Panc1 (cell line): Measurements from ENCODE around the gene SH3TC1. TPM values are rescaled to one million over a fixed set of nuclear protein-coding genes. Genes with fewer than 3 reads are reported as not detected.
A peak's percentile ranks its signal among the peaks of the same experiment; 100 is the strongest.

ENCODE experiments used
- ATAC-seq: fragments of 200-7000 bp; cut with Tn5 transposase; 2 replicates; pipeline ENCODE4 v1.9.1; 2020; ENCODE audit warnings: mild to moderate bottlenecking, moderate library complexity
- BruUV-seq: library from RNA; stranded (reverse); fragments of 400-500 nt; replicated peaks from 2 replicates; lab custom pipeline; 2021; lab: Mats Ljungman, UMichigan
- CTCF ChIA-PET: fragments of 300-600 bp; sonication (Branson Sonifier 250); formaldehyde crosslinking; loops from one replicate; lab custom pipeline; 2022; ENCODE audit warnings: antibody characterized with exemption; lab: Charles Lee
- POLR2A ChIA-PET: fragments of 300-600 bp; sonication (Branson Sonifier 250); formaldehyde crosslinking; loops from one replicate; lab custom pipeline; 2022; ENCODE audit warnings: antibody characterized with exemption; lab: Charles Lee
- DNase-seq: peaks from one replicate; pipeline ENCODE4 v3.0.0-alpha.2; 2010; ENCODE audit warnings: low read depth, low spot score
- H3K27ac ChIP-seq: 2 replicates; pipeline ENCODE4 v1.5.1; 2011; ENCODE audit warnings: mild to moderate bottlenecking, low read length, inconsistent platforms
- H3K27me3 ChIP-seq: fragments of 200-500 bp; sonication (Bioruptor generic); 2 replicates; pipeline ENCODE4 v1.6.0; 2014; ENCODE audit warnings: low read length, inconsistent platforms; ENCODE audit not compliant: control insufficient read depth, insufficient read depth
- H3K36me3 ChIP-seq: fragments of 200-500 bp; sonication (Bioruptor generic); 2 replicates; pipeline ENCODE4 v1.5.1; 2014; ENCODE audit warnings: inconsistent platforms, mild to moderate bottlenecking, low read length, moderate library complexity; ENCODE audit not compliant: control insufficient read depth, insufficient read depth
- H3K4me1 ChIP-seq: 2 replicates; pipeline ENCODE4 v1.5.1; 2011; ENCODE audit warnings: inconsistent platforms, mild to moderate bottlenecking, low read length, moderate library complexity; ENCODE audit not compliant: control insufficient read depth, insufficient read depth
- H3K4me3 ChIP-seq, 2 experiments: 2 replicates each; pipeline ENCODE4 v1.5.1; 2011 to 2012; ENCODE audit warnings: low read depth in 2 of 2, low read length in 2 of 2, mild to moderate bottlenecking in 2 of 2, inconsistent platforms in 1 of 2, moderate library complexity in 1 of 2
- H3K9me3 ChIP-seq: fragments of 200-500 bp; sonication (Bioruptor generic); 2 replicates; pipeline ENCODE4 v1.5.1; 2014; ENCODE audit warnings: low read depth, mild to moderate bottlenecking, inconsistent platforms, low read length, moderate library complexity; ENCODE audit not compliant: control insufficient read depth, insufficient read depth
- POLR2AphosphoS5 ChIP-seq: IDR thresholded peaks from 2 replicates; pipeline ENCODE4 v1.6.1; 2012; ENCODE audit warnings: mild to moderate bottlenecking, low read depth, low read length, moderate library complexity
- SIN3A ChIP-seq: IDR thresholded peaks from 2 replicates; pipeline ENCODE4 v1.6.1; 2012; ENCODE audit warnings: low read depth, mild to moderate bottlenecking, low read length, moderate library complexity, borderline replicate concordance; ENCODE audit not compliant: insufficient read depth
- TCF7L2 ChIP-seq: IDR thresholded peaks from 2 replicates; pipeline ENCODE4 v1.6.1; 2011; ENCODE audit warnings: mild to moderate bottlenecking, low read depth, low read length, inconsistent platforms
- in situ Hi-C: cut with HindIII; loops from 2 replicates; pipeline ENCODE4 v1.10.0; 2016; ENCODE audit warnings: low sequenced_read_pairs, low pct_unique_long_range_greater_than_20kb
- intact Hi-C: fragments of 100-400 bp; cut with micrococcal nuclease; formaldehyde crosslinking; loops from one replicate; pipeline ENCODE4 v1.10.0; 2022; ENCODE audit not compliant: unreplicated experiment
- total RNA-seq: library from RNA; stranded (reverse); gene quantifications from one replicate; pipeline ENCODE4 v1.2.1, GENCODE V29; 2021; ENCODE audit not compliant: unreplicated experiment
- TF ChIP-seq, protein P1 (sequence below): fragments of 450-650 bp; IDR thresholded peaks from 2 replicates; pipeline ENCODE4 v1.5.1; 2017; ENCODE audit warnings: mild to moderate bottlenecking
- TF ChIP-seq, protein P2 (sequence below), 2 experiments: IDR thresholded peaks; 2 replicates each; pipeline ENCODE4 v1.6.1; 2011 to 2012; ENCODE audit warnings: low read depth in 2 of 2, control low read depth in 1 of 2, low read length in 1 of 2, mild to moderate bottlenecking in 1 of 2, moderate library complexity in 1 of 2; ENCODE audit not compliant: insufficient read depth in 1 of 2

The SH3TC1 gene
- total RNA-seq, 1 experiment from 2014 or later = 4.5 TPM

DNA sequence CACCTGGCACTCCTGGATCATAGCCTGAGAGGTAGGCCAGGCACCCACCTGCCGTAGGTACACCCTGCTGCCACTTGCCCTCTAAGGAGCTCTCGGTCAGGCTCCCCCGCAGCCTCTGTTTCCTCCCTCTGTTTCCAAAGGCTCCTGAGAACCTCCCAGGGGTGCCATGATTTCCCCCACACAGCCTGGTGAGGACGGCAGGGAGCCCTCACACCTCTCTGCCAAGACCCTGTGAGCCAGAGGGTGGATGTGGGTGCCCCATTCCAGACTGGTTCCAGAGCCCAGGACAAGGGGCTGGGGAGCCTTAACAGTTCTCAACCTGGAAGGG is 38.9 kb upstream of the SH3TC1 start:
- in situ Hi-C loops (no loop called here), intact Hi-C loops (no loop called here)
- no peak for DNase-seq
- H3K4me3 ChIP-seq = no peak overlapping the region
- H3K4me1 ChIP-seq = peaks cover 3% of the 10 kb centered on the region; the same call in 1 of the 2 replicates
- TF ChIP-seq SIN3A (no peak), TCF7L2 (no peak), POLR2AphosphoS5 (no peak)
- H3K9me3 ChIP-seq = no peaks in the 10 kb centered on the region
- H3K36me3 ChIP-seq = no peaks in the 10 kb centered on the region
- no peaks in the 10 kb centered on the region for H3K27me3 ChIP-seq
- ChIA-PET CTCF (no interaction called here), POLR2A (no interaction called here)
- ATAC-seq = no peak
- H3K27ac ChIP-seq = no peak overlapping the region
- no TSS peak for BruUV-seq

DNA sequence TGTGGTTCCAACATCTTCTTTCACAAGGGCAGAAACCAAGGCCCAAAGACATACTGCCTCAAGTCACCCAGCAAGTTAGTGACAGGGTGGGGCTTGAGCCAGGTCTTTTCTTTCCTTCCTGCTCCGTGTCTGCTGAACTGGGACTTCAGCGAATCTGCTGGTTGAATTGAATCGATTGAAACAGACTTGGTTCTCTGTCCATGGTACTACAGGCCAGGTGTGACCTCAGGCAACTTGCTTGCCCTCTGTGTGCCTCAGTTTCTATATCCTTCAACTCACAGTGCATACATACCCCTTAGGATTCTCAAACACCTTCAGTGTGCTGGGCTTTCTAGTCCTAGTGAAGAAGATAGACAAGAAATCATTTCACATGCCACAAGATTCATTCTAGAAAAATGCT is 38.5 kb upstream of the SH3TC1 start:
- no peak for DNase-seq
- intact Hi-C loops (no loop called here), in situ Hi-C loops (no loop called here)
- H3K27ac ChIP-seq = no peak overlapping the region
- TF ChIP-seq, protein P1, sequence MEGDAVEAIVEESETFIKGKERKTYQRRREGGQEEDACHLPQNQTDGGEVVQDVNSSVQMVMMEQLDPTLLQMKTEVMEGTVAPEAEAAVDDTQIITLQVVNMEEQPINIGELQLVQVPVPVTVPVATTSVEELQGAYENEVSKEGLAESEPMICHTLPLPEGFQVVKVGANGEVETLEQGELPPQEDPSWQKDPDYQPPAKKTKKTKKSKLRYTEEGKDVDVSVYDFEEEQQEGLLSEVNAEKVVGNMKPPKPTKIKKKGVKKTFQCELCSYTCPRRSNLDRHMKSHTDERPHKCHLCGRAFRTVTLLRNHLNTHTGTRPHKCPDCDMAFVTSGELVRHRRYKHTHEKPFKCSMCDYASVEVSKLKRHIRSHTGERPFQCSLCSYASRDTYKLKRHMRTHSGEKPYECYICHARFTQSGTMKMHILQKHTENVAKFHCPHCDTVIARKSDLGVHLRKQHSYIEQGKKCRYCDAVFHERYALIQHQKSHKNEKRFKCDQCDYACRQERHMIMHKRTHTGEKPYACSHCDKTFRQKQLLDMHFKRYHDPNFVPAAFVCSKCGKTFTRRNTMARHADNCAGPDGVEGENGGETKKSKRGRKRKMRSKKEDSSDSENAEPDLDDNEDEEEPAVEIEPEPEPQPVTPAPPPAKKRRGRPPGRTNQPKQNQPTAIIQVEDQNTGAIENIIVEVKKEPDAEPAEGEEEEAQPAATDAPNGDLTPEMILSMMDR = no peak
- TF ChIP-seq SIN3A (no peak), POLR2AphosphoS5 (no peak), TCF7L2 (no peak)
- TF ChIP-seq, protein P2, sequence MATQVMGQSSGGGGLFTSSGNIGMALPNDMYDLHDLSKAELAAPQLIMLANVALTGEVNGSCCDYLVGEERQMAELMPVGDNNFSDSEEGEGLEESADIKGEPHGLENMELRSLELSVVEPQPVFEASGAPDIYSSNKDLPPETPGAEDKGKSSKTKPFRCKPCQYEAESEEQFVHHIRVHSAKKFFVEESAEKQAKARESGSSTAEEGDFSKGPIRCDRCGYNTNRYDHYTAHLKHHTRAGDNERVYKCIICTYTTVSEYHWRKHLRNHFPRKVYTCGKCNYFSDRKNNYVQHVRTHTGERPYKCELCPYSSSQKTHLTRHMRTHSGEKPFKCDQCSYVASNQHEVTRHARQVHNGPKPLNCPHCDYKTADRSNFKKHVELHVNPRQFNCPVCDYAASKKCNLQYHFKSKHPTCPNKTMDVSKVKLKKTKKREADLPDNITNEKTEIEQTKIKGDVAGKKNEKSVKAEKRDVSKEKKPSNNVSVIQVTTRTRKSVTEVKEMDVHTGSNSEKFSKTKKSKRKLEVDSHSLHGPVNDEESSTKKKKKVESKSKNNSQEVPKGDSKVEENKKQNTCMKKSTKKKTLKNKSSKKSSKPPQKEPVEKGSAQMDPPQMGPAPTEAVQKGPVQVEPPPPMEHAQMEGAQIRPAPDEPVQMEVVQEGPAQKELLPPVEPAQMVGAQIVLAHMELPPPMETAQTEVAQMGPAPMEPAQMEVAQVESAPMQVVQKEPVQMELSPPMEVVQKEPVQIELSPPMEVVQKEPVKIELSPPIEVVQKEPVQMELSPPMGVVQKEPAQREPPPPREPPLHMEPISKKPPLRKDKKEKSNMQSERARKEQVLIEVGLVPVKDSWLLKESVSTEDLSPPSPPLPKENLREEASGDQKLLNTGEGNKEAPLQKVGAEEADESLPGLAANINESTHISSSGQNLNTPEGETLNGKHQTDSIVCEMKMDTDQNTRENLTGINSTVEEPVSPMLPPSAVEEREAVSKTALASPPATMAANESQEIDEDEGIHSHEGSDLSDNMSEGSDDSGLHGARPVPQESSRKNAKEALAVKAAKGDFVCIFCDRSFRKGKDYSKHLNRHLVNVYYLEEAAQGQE (IDR thresholded peaks at IDR 0.05; ENCODE audit: insufficient read depth in 1 of 2, low read depth in 2 of 2, low read length in 1 of 2) = peak; percentile 84 to 85
- no peaks in the 10 kb centered on the region for H3K36me3 ChIP-seq
- POLR2A ChIA-PET = no interaction called here
- BruUV-seq = no TSS peak
- H3K9me3 ChIP-seq = no peaks in the 10 kb centered on the region
- CTCF ChIA-PET = no interaction called here
- ATAC-seq = no peak
- H3K4me3 ChIP-seq = no peak overlapping the region
- peaks cover 3% of the 10 kb centered on the region; the same call in 1 of the 2 replicates for H3K4me1 ChIP-seq
- no peaks in the 10 kb centered on the region for H3K27me3 ChIP-seq

DNA sequence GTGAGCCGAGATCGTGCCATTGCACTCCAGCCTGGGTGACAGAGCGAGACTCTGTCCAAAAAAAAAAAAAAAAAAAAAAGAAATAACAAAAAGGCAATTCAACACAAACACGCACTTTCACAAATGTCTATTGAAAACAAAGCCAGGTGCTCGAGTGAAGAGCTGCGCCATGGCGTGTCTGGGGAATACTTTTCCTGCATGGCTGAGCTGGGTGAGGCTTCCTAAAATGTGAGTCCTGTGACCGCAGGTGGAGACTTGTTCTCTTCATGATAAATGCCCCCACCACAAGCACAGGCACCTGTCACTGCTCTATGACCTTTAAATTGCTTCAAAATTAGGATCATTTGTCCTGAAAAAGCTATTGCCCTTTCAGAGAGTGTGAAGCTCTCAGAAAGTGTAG is 36.5 kb upstream of the SH3TC1 start:
- H3K27ac ChIP-seq = no peak overlapping the region
- TF ChIP-seq POLR2AphosphoS5 (no peak), TCF7L2 (no peak), SIN3A (no peak)
- TF ChIP-seq, protein P1 = no peak
- TF ChIP-seq, protein P2 (IDR thresholded peaks at IDR 0.05; ENCODE audit: insufficient read depth in 1 of 2, low read depth in 2 of 2, low read length in 1 of 2) = no peak
- no peaks in the 10 kb centered on the region for H3K36me3 ChIP-seq
- CTCF ChIA-PET = no interaction called here
- H3K9me3 ChIP-seq = no peaks in the 10 kb centered on the region
- no peak for DNase-seq
- no TSS peak for BruUV-seq
- H3K27me3 ChIP-seq = no peaks in the 10 kb centered on the region
- intact Hi-C loops = no loop called here
- H3K4me1 ChIP-seq = peaks cover 3% of the 10 kb centered on the region; the same call in 1 of the 2 replicates
- H3K4me3 ChIP-seq = no peak overlapping the region
- POLR2A ChIA-PET = no interaction called here
- in situ Hi-C loops = no loop called here
- no peak for ATAC-seq
